Uterus (tissue), 4 donors: ENCODE results near the gene HOXA9. TPM values are rescaled to one million over a fixed set of nuclear protein-coding genes. Genes with fewer than 3 reads are reported as not detected.

Source experiments
- DNase-seq, 2 donors: peaks; one replicate each; pipeline ENCODE4 v3.0.0-alpha.2; 2019 to 2020
- H3K27ac ChIP-seq, 2 donors: fragments of 200-600 bp; sonication (generic); 1 replicate in 1 of 2; 2 replicates in 1 of 2; pipeline ENCODE4 v1.5.1; 2016 to 2018
- H3K27me3 ChIP-seq, 2 donors: fragments of 200-600 bp; sonication (generic); one replicate each; pipeline ENCODE4 v1.5.1; 2018 to 2019; ENCODE audit warnings: control low read depth in 1 of 2
- H3K36me3 ChIP-seq, 2 donors: fragments of 200-600 bp; sonication (generic); one replicate each; pipeline ENCODE4 v1.5.1; 2019; ENCODE audit warnings: control low read depth in 1 of 2
- H3K4me1 ChIP-seq, 2 donors: fragments of 200-600 bp; sonication (generic); one replicate each; pipeline ENCODE4 v1.5.1; 2018 to 2019; ENCODE audit warnings: control low read depth in 1 of 2
- H3K4me3 ChIP-seq, 2 donors: fragments of 200-600 bp; sonication (generic); 1 replicate in 1 of 2; 2 replicates in 1 of 2; pipeline ENCODE4 v1.5.1; 2018 to 2019; ENCODE audit warnings: mild to moderate bottlenecking in 1 of 2
- H3K9me3 ChIP-seq, 2 donors: fragments of 200-600 bp; sonication (generic); one replicate each; pipeline ENCODE4 v1.5.1; 2019; ENCODE audit warnings: control low read depth in 1 of 2
- POLR2A ChIP-seq, 2 donors: fragments of 450-650 bp; IDR thresholded peaks; one replicate each; pipeline ENCODE4 v1.6.1; 2016; ENCODE audit warnings: antibody characterized with exemption in 2 of 2, mild to moderate bottlenecking in 1 of 2, moderate library complexity in 1 of 2
- intact Hi-C: fragments of 100-400 bp; cut with DNase I; formaldehyde crosslinking; loops from one replicate; pipeline ENCODE4 v1.15.1; 2023; ENCODE audit warnings: low total_unique reads
- total RNA-seq, 4 donors: library from RNA; depleted of rRNA in 3 of 4; stranded (reverse); fragments of >200 nt in 3 of 4; gene quantifications; one replicate each; pipeline versions ENCODE4 v1.1.0 to v1.2.4, GENCODE V29; 2014 to 2023
- TF ChIP-seq, protein P1 (sequence below), 4 experiments: fragments of 200-600 bp in 2 of 4; fragments of 450-650 bp in 2 of 4; sonication (generic) in 2 of 4; IDR thresholded peaks; one replicate each; pipeline ENCODE4 v1.5.1; 2016 to 2019; ENCODE audit warnings: antibody characterized with exemption in 4 of 4, mild to moderate bottlenecking in 2 of 4, moderate library complexity in 1 of 4
- donor health status: DM: yes; HTN: yes; CAD: no.

The HOXA9 gene
- total RNA-seq, 4 donors from 2014 or later, result 2.3 to 26.4 (median 22.4) TPM

DNA sequence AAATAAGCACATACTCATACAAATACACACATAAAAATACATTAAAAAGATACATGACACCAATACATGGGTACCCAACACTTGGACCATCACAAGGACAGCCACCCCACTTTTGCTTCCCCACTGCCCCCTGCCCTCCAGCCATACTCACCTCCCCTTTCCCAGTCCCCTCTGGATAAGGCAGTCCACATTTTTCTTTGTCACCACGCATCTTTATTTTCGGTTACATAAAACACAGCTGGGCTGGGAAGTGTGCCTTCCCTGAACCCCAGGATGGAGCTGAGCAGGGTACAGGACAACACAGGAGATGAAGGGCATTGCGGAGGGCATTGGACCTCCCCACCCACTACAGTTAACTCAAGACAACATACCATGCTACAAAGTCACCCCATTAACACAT, 11.8 kb downstream of the HOXA9 start:
- intact Hi-C loops, result no loop called here
- no peaks in the 10 kb centered on the region for H3K9me3 ChIP-seq

DNA sequence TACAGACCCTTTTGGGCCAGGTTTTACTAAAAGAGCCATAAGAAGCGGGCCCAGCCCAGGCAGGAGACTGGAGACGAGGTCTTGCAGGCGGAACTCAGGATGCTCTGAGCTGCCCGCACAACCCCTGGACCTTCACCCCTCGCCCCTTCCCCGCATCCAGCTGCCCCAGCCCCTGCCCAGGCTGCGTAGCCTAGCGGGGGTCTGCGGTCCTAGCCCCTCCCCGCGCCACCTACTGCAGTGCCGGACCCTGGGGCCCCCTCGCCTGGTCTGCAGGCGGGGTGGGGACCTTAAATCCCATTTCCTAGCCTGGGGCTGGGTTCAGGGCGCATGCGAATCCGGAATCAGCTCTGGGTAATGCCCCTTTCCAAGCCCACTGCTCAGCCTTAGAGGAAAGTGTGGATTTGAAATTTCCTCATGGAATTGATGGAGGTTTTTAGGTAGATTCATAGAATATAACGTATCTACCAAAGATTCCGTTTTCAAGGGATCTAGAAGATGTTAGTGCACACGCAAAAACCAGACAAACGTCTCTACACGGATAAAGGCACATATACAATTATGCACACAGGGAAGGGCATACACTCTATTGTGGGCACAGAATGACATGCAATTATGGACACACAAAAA, 12.4 kb downstream of the HOXA9 start:
- peak overlapping the region; percentile 96 for H3K27ac ChIP-seq
- TF ChIP-seq, protein P1, sequence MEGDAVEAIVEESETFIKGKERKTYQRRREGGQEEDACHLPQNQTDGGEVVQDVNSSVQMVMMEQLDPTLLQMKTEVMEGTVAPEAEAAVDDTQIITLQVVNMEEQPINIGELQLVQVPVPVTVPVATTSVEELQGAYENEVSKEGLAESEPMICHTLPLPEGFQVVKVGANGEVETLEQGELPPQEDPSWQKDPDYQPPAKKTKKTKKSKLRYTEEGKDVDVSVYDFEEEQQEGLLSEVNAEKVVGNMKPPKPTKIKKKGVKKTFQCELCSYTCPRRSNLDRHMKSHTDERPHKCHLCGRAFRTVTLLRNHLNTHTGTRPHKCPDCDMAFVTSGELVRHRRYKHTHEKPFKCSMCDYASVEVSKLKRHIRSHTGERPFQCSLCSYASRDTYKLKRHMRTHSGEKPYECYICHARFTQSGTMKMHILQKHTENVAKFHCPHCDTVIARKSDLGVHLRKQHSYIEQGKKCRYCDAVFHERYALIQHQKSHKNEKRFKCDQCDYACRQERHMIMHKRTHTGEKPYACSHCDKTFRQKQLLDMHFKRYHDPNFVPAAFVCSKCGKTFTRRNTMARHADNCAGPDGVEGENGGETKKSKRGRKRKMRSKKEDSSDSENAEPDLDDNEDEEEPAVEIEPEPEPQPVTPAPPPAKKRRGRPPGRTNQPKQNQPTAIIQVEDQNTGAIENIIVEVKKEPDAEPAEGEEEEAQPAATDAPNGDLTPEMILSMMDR (IDR thresholded peaks at IDR 0.05), result no peak
- TF ChIP-seq POLR2A (IDR thresholded peaks at IDR 0.05), result no peak
- peak overlapping the region; percentile 59 to 67 for H3K4me3 ChIP-seq
- no peaks in the 10 kb centered on the region for H3K9me3 ChIP-seq
- intact Hi-C loops, result no loop called here
- H3K27me3 ChIP-seq, result no peaks in the 10 kb centered on the region
- no peak for DNase-seq
- H3K4me1 ChIP-seq, result peaks cover 0 to 4% of the 10 kb centered on the region in 2 donors
- no peaks in the 10 kb centered on the region for H3K36me3 ChIP-seq

More for the DNA sequence above, 11.8 kb downstream of the HOXA9 start:
- DNase-seq, result peak in 1 of 2 donors; percentile 11
- TF ChIP-seq POLR2A (IDR thresholded peaks at IDR 0.05), result no peak
- TF ChIP-seq, protein P1 (IDR thresholded peaks at IDR 0.05), result no peak
- Histone ChIP-seq H3K27me3 (no peaks in the 10 kb centered on the region), H3K36me3 (no peaks in the 10 kb centered on the region), H3K4me1 (peaks cover 0 to 4% of the 10 kb centered on the region in 2 donors), H3K4me3 (no peak overlapping the region), H3K27ac (peak overlapping the region; percentile 96)

DNA sequence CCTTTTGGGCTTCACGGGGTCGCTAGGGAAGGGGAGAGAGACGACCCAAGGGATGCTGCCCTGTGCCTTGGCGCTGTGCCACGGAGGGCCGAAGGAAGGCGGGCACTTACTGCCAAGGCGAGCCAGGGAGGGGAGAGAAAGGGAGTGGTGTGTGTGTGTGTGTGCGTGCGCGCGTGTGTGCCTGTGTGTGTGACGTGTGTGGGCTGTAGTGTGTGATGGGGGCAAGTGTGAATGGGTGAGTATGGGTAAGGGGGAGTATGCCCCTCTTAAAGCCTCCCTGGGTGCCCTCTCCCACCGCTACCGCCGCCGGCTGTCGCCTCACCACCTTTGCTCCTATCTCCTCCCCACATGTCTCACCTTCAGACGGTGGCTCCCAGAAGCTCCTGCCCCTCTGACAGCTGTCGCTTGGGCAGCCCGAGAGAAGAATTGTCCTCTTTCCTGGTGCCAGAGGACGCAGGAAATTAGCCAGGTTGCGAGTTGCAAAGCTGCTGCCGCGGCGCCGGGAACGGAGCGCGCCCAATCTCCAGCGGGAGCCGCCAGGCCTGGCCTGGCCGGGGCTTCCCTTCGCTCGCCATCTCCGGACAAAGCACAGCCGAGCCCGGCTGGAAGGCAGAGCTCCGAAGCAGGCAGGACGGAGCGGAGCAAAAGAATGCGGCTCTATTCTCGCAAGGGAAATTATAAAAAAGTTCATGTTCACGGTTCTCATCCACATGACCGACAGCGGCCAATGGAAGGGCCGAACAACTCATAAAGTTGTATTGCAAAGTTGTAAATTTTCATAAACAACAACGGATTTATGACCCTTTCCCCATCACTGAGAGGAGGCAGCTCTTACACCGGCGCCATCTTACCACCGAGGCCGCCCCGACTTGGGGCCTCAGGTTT, 13.2 kb downstream of the HOXA9 start, which contains the start of gene HOXA3:
Gene HOXA3, minus strand, starts transcription at position 653 of the 885 bp plus-strand sequence. CDS start 41,943 bp downstream, outside the sequence.
- peak; percentile 72 to 87 for DNase-seq

DNA sequence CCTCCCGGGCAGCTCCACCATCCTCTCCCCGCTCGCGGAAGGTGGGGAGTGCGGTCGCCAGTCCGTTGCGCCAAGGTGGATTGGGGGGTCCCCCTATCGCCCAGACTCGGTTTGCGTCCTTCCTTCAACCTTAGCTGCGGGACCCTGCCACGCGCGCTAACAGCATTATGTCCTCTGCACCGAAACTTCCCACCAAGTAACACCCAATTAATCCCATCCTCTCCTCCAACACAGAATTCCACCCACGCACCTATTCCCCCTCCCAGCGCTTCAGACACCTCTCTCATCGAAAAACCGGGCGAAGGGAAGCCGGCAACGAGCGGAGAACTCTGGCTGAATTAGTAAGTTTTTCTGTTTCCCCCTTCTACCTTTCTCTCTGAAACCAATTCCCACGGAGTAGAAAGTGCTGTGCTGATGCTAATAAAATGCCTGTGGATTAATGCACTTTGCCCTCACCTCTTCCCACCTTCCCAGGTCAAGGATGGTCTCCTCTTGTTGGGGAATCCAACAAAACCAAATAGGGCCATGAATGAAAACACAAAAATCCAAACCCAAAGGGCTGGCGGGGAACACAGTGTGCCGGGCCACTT, 13.9 kb downstream of the HOXA9 start:
- H3K4me1 ChIP-seq, result peaks cover 0 to 4% of the 10 kb centered on the region in 2 donors
- intact Hi-C loops, result no loop called here
- no peaks in the 10 kb centered on the region for H3K27me3 ChIP-seq
- H3K4me3 ChIP-seq, result peak overlapping the region; percentile 59 to 67
- no peak for TF ChIP-seq POLR2A (IDR thresholded peaks at IDR 0.05)
- no peaks in the 10 kb centered on the region for H3K36me3 ChIP-seq
- DNase-seq, result peak; percentile 53 to 58
- H3K27ac ChIP-seq, result peak overlapping the region; percentile 96
- H3K9me3 ChIP-seq, result no peaks in the 10 kb centered on the region

More for the DNA sequence above, 13.2 kb downstream of the HOXA9 start, which contains the start of gene HOXA3:
- Histone ChIP-seq H3K4me1 (peaks cover 0 to 4% of the 10 kb centered on the region in 2 donors), H3K27ac (peak within 1 kb of the TSS; percentile 96), H3K27me3 (no peaks in the 10 kb centered on the region), H3K36me3 (no peaks in the 10 kb centered on the region), H3K9me3 (no peaks in the 10 kb centered on the region), H3K4me3 (peak within 1 kb of the TSS; percentile 59 to 67)
- TF ChIP-seq, protein P1 (IDR thresholded peaks at IDR 0.05), result no peak
- peak; percentile 72 to 75 for TF ChIP-seq POLR2A (IDR thresholded peaks at IDR 0.05)
- intact Hi-C loops, result no loop called here

DNA sequence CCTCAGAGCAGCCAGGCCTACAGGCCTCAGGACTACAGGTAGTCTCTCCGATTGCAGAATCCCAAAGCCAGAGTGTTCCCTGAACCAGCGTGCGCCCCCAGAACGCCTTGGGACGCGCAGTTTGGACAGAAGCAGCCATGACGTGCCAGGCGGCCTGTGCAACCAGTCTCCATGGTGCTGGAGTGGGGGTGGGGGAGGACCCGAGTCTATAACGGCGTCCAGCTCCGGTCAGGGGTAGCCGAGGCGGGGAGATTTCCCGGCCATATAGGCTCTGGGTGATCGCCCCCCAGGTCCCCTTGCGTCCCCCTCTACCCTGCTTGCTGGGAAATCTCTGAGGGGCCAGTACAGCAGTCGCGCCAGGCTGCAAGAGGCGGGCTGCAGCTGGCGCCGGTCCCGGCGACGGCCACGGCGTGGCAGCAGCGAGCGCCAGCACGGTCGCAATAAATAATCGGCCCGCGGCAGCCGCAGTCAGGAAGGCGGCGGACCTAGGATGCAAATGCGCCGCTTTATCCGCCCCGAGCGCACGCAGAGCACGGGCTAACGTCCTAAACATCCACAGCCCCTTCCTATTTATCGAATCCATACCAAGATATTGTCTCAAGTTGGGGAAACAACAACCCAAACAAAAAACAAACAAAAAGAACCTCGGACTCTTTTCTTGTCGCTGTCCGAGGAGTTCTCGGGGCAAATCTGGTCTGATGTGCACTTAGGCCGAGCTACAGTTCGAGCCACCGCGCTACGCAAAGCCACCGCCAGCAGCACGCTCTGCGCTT, 14.6 kb downstream of the HOXA9 start:
- intact Hi-C loops, result no loop called here
- Histone ChIP-seq H3K9me3 (no peaks in the 10 kb centered on the region), H3K4me3 (peak overlapping the region; percentile 59 to 67), H3K27me3 (no peaks in the 10 kb centered on the region), H3K27ac (peak overlapping the region; percentile 96), H3K36me3 (no peaks in the 10 kb centered on the region), H3K4me1 (peaks cover 0 to 4% of the 10 kb centered on the region in 2 donors)
- peak; percentile 77 to 85 for DNase-seq
- peak; percentile 78 to 82 for TF ChIP-seq POLR2A (IDR thresholded peaks at IDR 0.05)
- TF ChIP-seq, protein P1 (IDR thresholded peaks at IDR 0.05), result peak; percentile 78 to 90 (median 82)
